Measurements from ENCODE around the gene DSE.

- no peak for TF ChIP-seq CTCF (conservative IDR thresholded peaks at IDR 0.05)
- TF ChIP-seq EZH2 (IDR thresholded peaks at IDR 0.05; ENCODE audit: low read depth): no peak
Observed at GRCh38 chr6:116390581-116390980, 19.8 kb downstream of the DSE start.

Measured in PC-9 (cell line).